A673 (cell line): ENCODE measurements around the gene KLC3. TPM values are rescaled to one million over a fixed set of nuclear protein-coding genes. Genes with fewer than 3 reads are reported as not detected.
A peak's percentile ranks its signal among the peaks of the same experiment; 100 is the strongest.

Experiments used
- BruUV-seq: library from RNA; stranded (reverse); fragments of 400-500 nt; replicated peaks from 2 replicates; lab custom pipeline; 2021; lab: Mats Ljungman, UMichigan
- CTCF ChIA-PET: fragments of 300-600 bp; sonication (Branson Sonifier 250); formaldehyde crosslinking; loops from one replicate; lab custom pipeline; 2022; ENCODE audit warnings: antibody characterized with exemption; lab: Charles Lee
- POLR2A ChIA-PET: fragments of 300-600 bp; sonication (Branson Sonifier 250); formaldehyde crosslinking; loops from one replicate; lab custom pipeline; 2022; ENCODE audit warnings: antibody characterized with exemption; ENCODE audit not compliant: low non-redundant PET; lab: Charles Lee
- DNase-seq: peaks from one replicate; pipeline ENCODE4 v3.0.0-alpha.2; 2015; ENCODE audit warnings: low spot score
- H3K27ac ChIP-seq: fragments of 200-600 bp; sonication (generic); 2 replicates; pipeline ENCODE4 v1.5.1; 2016; ENCODE audit warnings: mixed run types, low read depth, mild to moderate bottlenecking, mixed read lengths, antibody characterized with exemption, low read length; ENCODE audit not compliant: poor library complexity, severe bottlenecking
- H3K27me3 ChIP-seq: fragments of 200-600 bp; sonication (generic); replicated peaks from 2 replicates; pipeline ENCODE4 v1.6.1; 2017; ENCODE audit warnings: mixed run types, low read depth, mild to moderate bottlenecking, mixed read lengths, antibody characterized with exemption, low read length; ENCODE audit not compliant: insufficient read depth, poor library complexity
- H3K36me3 ChIP-seq: fragments of 200-600 bp; sonication (generic); 2 replicates; pipeline ENCODE4 v1.6.1; 2016; ENCODE audit warnings: mixed run types, mild to moderate bottlenecking, mixed read lengths, antibody characterized with exemption, low read length; ENCODE audit not compliant: insufficient read depth, poor library complexity, severe bottlenecking
- H3K4me1 ChIP-seq: fragments of 200-600 bp; sonication (generic); 2 replicates; pipeline ENCODE4 v1.6.1; 2017; ENCODE audit warnings: mixed run types, mild to moderate bottlenecking, mixed read lengths, antibody characterized with exemption, low read length; ENCODE audit not compliant: insufficient read depth, poor library complexity, severe bottlenecking
- H3K4me3 ChIP-seq: fragments of 200-600 bp; sonication (generic); 2 replicates; pipeline ENCODE4 v1.5.1; 2016; ENCODE audit warnings: low read depth, mixed run types, mild to moderate bottlenecking, mixed read lengths, low read length; ENCODE audit not compliant: poor library complexity, severe bottlenecking
- H3K9me3 ChIP-seq: fragments of 200-600 bp; sonication (generic); 2 replicates; pipeline ENCODE4 v1.6.1; 2016; ENCODE audit warnings: mixed run types, low read depth, mild to moderate bottlenecking, mixed read lengths, antibody characterized with exemption, low read length; ENCODE audit not compliant: poor library complexity, severe bottlenecking
- EZH2 ChIP-seq: fragments of 200-600 bp; sonication (generic); IDR thresholded peaks from 2 replicates; pipeline ENCODE4 v1.6.1; 2017; ENCODE audit warnings: borderline replicate concordance, low read depth, mild to moderate bottlenecking, mixed read lengths, antibody characterized with exemption, low read length; ENCODE audit not compliant: poor library complexity, severe bottlenecking
- intact Hi-C: fragments of 100-400 bp; cut with micrococcal nuclease; formaldehyde crosslinking; loops from one replicate; pipeline ENCODE4 v1.10.0; 2022; ENCODE audit not compliant: unreplicated experiment
- total RNA-seq: library from RNA; stranded (reverse); gene quantifications from 2 replicates; pipeline ENCODE4 v1.2.3, GENCODE V29; 2021
- TF ChIP-seq, protein P1 (sequence below): fragments of 300-800, 200-600 bp; sonication (generic); conservative IDR thresholded peaks from 2 replicates; pipeline ENCODE4 v1.5.1; 2017; ENCODE audit warnings: low read depth, mild to moderate bottlenecking, antibody characterized with exemption, low read length, moderate library complexity, mixed read lengths

KLC3 gene
- total RNA-seq, 1 experiment from 2014 or later: 0.49 TPM

GRCh38 chr19:45382426-45382825 is 41.9 kb downstream of the KLC3 start:
- H3K27me3 ChIP-seq: peaks cover 16% of the 10 kb centered on the region
- ChIA-PET CTCF (no interaction called here), POLR2A (no interaction called here)
- BruUV-seq: no TSS peak
- no peak for DNase-seq
- H3K36me3 ChIP-seq: no peaks in the 10 kb centered on the region
- intact Hi-C loops: no loop called here
- peaks cover 3% of the 10 kb centered on the region for H3K4me1 ChIP-seq
- H3K4me3 ChIP-seq: no peak overlapping the region
- H3K9me3 ChIP-seq: no peaks in the 10 kb centered on the region
- no peak overlapping the region for H3K27ac ChIP-seq
- TF ChIP-seq, protein P1, sequence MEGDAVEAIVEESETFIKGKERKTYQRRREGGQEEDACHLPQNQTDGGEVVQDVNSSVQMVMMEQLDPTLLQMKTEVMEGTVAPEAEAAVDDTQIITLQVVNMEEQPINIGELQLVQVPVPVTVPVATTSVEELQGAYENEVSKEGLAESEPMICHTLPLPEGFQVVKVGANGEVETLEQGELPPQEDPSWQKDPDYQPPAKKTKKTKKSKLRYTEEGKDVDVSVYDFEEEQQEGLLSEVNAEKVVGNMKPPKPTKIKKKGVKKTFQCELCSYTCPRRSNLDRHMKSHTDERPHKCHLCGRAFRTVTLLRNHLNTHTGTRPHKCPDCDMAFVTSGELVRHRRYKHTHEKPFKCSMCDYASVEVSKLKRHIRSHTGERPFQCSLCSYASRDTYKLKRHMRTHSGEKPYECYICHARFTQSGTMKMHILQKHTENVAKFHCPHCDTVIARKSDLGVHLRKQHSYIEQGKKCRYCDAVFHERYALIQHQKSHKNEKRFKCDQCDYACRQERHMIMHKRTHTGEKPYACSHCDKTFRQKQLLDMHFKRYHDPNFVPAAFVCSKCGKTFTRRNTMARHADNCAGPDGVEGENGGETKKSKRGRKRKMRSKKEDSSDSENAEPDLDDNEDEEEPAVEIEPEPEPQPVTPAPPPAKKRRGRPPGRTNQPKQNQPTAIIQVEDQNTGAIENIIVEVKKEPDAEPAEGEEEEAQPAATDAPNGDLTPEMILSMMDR: no peak
- TF ChIP-seq EZH2: no peak

DNA sequence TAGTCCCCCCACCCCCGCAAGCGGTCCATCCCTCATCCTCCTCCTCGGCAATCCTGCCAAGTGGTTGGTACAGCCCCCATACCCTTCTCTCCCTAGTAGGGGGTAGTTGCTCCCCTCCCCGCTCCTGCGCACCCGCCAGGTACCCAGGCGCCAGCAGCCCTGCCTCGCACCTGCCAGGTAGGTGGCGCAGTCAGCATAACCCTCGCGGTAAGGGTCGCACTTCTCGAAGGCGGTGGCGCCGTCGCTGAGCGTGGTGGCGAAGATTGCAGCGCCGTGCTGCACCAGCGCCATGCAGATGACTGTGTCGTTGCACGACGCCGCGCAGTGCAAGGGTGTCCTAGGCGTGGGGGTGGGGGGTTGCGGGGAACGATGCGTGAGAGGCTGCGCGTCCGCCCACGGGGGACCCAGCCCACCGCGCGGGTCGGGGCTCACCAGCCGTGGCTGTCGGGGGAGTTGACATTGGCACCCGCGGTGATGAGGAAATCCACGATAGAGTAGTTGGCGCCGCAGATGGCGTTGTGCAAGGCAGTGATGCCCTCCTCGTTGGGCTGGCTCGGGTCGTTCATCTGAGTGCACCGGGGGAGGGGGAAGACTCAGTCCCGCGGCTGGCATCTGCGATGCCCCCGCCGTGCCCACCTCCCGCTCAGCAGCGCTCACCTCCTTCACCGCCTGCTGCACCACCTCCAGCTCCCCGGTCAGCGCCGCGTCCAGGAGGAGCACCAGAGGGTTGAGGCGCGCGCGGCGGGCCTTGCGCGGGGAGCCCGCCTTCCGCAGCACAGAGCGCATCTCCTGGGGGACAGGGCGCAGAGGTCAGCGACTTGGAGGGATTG is 45.1 kb downstream of the KLC3 start:
- intact Hi-C loops: no loop called here
- ChIA-PET POLR2A (no interaction called here), CTCF (no interaction called here)
- Histone ChIP-seq H3K4me1 (peaks cover 3% of the 10 kb centered on the region), H3K27me3 (peaks cover 16% of the 10 kb centered on the region), H3K36me3 (no peaks in the 10 kb centered on the region), H3K9me3 (no peaks in the 10 kb centered on the region), H3K27ac (no peak overlapping the region), H3K4me3 (peak overlapping the region; percentile 25)
- no TSS peak for BruUV-seq
- DNase-seq: no peak
- no peak for TF ChIP-seq EZH2
- TF ChIP-seq, protein P1: no peak

DNA sequence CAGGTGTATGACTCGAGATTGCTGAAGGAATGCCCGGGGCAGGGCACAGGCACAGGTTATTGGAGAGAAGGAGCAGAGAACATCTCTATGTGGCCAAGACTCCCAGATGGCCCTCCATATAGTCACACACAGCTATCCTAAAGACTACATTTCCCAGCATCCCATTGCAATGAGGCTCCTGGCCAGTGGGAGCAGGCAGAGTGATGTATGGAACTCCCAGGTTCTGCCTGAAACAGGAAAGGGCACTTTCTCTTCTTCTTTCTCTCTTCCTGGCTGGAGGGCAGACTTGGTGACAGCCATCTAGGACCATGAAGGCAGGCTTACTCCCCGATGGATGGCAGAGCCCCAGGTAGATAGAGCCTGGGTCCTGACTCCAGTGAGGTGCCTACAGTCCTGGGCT is 50.8 kb downstream of the KLC3 start:
- Histone ChIP-seq H3K4me1 (no peaks in the 10 kb centered on the region), H3K36me3 (no peaks in the 10 kb centered on the region), H3K27ac (no peak overlapping the region), H3K4me3 (no peak overlapping the region), H3K27me3 (peaks cover under 1% of the 10 kb centered on the region), H3K9me3 (no peaks in the 10 kb centered on the region)
- TF ChIP-seq, protein P1: no peak
- TF ChIP-seq EZH2: no peak
- CTCF ChIA-PET: interaction anchor here (1.1 kb wide), 1 partner anchor 12 kb away, joined by 5 read pairs; no protein-coding TSS in a partner anchor
- no TSS peak for BruUV-seq
- POLR2A ChIA-PET: no interaction called here
- peak; percentile 49 for DNase-seq
- intact Hi-C loops: no loop called here
